Fibroblast of peridontal ligament (primary cell): Measurements from ENCODE around the gene SH3TC1.

Source experiments
- DNase-seq: peaks from one replicate; pipeline ENCODE4 v3.0.0-alpha.2; 2010; ENCODE audit errors: extremely low read depth

The SH3TC1 gene

DNA sequence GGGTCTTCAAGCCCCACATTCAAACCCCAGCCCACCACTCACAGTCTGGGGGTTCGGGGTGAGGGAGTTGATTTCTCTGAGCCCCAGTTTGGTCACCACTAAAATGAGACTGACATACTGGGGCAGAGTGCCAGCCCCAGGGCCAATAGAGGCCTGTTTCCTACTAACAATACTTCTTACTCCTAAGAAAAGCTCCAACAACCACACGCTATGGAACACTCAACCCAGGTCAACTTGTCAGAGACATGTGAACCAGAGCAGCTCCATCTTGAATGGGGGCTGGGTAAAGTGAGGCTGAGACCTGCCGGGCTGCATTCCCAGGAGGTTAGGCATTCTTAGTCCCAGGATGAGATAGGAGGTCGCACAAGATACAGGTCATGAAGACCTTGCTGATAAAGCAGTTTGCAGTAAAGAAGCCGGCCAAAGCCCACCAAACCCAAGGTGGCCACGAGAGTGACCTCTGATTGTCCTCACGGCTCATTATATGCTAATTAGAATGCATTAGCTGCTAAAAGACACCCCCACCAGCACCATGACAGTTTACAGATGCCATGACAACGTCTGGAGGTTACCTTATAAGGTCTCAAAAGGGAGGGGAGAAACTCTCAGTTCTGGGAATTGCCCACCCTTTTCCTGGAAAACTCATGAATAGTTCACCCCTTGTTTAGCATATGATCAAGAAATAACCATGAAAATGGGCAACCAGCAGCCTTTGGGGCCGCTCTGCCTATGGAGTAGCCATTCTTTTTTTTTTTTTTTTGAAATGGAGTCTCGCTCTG lies 43.9 kb downstream of the SH3TC1 start:
- DNase-seq, result no peak

DNA sequence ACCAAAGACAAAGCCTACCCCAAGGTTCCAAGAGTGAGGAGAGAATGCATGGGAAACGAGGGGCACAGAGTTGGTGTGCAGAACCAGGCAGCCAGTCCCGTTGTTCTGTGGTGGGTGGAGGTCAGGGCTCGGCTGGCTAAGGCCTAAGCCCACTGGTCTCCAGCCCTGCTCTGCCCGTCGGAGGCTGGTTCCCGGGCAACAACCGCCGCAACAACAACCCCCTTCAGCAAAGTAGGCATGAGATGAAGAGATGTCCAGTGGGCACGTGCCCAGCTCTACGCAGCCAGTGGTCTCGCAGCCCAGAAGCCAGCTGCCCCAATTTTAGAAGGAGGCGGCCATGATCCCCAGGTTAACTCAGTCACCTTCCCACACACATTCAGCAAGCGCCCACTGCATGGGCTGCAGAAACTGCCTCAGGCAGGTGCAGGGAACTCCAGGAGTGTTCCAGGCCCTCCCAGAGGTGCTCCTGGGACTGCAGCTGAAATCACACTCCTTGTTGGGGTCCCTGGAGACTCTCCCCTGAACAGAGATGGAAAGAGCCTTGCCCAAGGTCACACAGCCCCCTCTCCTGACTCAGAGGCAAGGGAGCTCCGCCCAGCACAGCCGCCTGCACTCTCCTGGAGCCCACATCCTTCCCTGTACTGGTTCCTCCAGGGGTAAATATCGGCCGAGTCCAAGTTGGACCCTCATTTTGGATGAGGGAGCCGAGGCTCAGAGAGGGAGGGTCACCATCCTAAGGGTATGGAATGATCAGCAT lies 45.1 kb downstream of the SH3TC1 start:
- no peak for DNase-seq

DNA sequence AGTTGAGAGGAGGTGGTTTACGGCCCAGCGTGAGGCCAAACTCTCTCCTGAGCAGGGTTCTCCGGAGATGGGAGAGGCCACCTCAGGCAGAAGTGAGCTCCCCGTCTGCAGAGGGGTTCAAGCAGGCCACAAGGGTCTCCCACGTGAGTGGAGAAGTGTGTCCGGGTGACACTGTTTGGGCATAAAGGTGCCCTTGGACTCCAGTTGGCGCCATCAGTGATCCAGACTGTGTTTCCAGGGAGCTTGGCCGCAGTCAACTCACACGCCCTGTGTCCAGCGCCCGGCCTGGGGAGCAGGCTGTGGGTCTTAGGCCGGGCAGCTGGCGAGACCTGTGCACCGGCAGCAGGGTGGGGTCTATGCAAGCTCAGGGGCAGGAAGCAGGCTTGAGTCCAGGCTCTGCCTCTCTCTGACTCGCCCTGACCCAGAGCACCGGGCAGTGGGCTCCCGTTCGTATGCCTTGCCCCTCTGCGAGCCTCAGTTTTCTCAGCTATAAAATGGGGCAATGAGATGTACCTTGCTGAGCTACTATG lies 45.9 kb downstream of the SH3TC1 start:
- DNase-seq, result no peak

DNA sequence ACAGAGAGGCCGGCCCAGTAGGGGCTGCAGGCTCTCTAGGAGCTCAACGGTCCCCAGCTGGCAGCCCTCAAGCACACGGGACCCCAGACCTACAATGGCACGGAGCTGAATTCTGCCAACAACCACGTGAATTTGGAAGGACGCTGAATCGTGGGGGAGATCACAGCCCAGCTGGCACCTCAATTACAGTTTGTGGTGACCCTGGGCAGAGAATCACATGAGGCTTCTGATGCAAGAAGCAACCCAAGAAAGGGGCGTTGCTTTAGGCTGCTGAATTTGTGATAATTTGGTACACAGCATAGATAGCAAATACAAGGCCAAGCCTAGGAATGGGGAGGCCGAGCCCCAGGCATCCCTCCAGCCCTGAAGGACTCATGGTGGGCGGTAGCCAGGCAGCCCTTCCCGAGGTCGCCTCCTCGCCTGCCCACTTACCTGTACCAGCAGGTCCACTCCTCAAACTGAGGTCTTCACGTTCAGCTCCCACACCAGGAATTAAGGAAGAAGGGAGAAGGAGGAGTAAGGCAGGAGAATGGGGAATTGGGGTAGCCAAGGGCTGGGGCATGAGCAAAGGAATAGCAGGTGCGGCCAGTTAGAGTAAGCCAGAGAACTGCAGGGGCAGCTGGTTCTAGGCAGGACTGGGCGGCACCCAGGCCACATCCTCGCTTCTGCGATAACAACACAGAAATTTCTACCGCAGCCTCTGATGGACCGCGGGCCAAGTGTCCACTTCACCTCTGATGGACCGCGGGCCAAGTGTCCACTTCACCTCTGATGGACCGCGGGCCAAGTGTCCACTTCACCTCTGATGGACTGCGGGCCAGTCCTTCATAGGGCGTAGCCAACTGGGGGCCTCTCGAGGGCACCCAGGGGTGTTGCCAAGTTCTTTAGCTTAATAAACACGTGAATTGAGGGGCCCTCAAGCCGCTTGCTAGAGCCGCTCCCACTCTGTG lies 47.1 kb downstream of the SH3TC1 start:
- DNase-seq, result no peak

DNA sequence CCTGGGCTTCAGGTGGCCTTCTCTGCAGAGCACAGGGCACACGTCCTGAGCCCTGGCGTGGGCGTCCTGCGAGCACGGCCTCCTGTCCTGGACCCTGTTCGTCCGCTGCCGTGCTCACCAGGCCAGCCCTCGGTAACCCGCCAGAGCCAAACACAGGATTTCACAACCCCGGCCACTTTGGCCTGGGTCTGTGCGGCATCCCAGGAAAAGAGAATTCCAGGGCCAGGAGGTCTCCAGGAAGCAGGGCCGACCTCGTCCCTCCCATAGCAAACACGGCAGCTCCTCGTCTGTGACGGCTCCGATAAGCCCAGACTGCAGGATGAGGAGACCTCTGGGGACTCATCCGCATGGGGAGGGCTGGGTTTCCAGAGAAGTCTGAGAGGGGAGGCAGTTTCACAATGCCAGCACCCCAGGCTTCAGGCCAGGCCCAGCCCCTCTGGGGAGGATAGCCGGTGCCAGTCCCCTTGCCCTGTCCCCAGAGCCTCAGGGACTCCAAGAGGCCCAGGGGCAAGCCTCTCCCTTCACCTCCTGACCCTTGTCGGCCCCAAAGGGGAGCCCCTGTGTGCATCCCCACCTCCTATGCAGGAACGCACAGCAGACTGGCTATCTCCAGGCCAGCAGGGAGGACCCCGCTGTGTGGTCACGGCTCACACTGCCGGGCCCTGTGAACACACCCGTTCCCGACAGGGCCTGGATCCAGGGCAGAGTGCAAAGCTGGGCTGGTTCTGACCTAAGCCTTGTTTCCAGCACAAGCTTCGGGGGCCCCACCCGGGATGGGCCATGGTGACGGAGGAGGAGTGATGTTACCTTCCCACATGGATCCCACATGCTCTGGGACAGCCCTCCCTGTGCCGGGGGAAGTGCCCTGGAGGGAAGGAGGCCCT lies 48.2 kb downstream of the SH3TC1 start:
- no peak for DNase-seq

DNA sequence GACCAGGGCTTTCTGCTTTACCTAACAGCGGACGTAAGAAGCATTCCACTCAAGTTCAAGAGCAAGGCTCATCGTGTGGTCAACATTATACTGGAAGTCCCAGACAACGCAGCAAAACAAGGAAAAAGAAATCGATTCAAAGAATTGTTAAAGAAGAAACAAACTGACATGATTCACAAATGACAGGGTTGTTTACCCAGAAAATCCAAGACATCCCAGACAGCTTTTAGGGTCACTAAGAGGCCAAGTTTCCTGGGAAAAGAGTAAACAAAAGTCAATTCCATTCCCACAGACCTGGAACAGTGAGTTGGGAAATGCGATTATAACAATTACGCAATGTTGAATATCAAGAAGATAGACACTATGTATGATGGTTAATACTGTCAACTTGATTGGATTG lies 49.0 kb downstream of the SH3TC1 start:
- DNase-seq, result peak; percentile 46

DNA sequence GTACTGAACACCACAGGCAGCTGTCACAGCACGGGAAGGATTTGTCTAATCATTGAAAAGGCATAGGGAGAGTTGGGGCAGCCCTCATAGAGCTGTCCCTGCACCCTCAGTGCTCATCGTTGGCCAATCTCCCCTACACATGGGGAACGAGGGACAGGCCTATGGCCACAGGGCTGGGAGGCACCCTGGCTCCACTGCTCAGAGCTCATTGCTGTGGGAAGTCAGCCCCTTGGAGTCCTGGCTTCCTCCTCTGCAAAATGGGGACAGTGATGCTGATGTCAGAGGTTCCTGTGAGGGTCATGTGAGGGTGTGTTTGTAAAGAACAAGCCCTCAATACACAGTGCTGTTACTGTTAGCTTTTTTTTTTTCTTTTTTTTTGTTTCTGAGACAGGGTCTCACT lies 51.1 kb downstream of the SH3TC1 start:
- DNase-seq, result no peak

DNA sequence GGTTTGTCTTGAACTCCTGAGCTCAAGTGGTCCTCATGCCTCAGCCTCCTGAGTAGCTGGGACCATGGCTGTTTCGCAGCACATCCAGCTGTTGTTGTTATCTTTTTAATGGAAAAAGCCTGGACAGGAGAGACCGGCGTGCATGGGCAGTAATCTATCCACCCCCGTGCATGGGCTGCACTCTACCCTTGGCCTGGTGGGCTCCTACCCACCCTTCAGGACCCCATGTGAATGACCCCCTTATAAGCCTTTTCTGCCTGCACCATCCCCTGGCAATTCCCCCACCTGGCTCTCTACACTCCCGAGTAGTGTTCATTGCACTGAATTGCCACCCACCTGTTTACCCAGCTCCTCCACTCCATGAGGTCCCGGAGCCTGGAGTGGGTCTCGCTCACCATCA lies 51.5 kb downstream of the SH3TC1 start:
- no peak for DNase-seq

DNA sequence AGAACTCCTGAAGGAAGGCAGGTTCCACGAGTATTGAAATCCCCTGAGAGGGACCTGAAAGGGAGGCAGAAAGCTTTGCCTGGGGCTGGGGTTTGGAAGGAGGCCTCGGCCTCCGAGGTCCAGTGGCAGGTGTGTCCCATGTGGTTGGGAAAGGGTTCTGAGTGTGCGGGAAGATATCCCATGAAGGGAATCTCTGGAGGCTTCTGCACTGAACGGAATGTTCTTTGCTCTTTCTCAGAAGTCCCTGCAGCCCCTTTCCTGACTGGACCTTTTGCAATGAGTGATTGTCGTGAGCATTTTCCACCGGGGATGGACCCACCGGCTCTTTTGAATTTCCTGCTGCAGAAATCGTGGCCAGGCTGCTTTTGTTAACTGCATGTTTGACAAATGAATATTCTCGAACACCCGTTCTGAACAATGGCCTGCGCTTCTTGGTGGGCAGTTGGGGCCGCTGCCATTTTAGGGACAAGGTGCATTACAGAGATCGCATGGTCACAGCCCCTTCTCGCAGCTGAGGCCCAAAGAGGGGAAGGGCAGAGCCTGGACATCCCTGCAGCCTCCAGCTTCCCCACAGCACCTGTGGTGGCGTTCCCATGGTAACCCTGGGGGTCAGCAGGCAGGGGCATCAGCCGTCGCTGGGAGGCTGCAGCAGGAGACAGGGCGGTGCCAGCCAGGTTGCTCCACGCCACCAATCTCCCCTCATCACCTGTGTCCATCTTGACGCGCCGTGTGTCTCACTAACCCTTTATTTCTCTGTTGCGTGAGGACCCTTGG lies 52.2 kb downstream of the SH3TC1 start:
- DNase-seq, result no peak

DNA sequence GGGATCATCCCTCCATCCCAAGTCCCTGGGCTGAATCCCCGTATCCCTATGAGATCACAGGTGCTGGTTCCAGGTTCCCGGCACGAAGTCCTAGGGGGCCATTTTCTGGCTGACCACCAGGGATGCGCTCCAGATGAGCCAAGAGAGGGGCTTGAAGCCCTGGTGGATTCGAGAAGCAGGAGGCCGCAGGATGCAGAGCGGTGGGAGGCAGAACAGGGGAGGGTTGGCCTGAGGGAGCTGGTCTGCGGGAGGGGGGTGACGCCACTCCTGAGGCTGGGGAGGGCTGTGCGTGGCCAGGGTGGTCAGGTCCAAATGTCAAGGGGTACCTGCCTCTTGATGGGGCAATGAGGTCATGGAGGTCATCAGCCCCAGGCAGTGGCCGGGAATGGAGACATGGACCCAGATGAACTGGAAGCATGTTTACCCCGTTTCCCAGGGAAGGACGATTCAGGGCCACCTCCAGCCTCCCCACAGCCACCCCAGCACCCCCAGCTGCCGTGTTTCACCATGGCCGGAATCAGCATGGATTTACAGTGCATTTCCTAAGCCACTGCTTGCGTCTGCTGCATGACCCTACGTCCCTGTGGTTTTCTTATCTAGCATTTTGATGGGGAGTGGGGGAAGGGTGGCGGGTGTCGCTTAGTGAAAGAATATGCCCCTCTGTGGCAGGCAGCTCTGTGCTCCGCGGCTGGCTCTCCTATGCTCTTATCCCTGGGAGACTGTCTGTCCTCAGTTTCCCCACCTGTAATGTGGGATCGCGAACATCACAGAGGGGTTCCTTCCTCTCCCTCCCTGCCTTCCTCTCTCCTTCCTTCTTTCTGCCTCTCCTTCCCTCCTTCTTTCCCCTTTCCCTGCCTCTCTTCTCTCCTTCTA lies 53.4 kb downstream of the SH3TC1 start:
- no peak for DNase-seq

DNA sequence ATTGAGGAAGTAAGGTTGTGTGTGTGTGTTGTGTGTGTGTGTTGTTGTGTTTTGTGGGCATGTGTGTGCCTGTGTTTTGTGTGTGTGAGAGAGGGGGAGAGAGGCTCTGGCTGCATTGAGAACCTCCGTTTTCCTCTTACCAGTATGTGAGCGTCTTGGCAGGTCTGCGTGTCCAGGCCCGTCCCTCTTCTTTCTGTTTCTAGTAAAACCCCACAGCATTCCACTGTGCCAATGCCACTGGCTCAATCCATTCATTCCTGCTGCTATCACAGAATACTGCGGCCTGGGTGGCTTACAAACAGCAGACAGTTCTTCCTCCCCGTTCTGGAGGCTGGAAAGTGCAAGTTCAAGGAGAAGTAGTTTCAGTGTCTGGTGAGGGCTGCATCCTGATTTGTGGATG lies 55.0 kb downstream of the SH3TC1 start:
- no peak for DNase-seq

DNA sequence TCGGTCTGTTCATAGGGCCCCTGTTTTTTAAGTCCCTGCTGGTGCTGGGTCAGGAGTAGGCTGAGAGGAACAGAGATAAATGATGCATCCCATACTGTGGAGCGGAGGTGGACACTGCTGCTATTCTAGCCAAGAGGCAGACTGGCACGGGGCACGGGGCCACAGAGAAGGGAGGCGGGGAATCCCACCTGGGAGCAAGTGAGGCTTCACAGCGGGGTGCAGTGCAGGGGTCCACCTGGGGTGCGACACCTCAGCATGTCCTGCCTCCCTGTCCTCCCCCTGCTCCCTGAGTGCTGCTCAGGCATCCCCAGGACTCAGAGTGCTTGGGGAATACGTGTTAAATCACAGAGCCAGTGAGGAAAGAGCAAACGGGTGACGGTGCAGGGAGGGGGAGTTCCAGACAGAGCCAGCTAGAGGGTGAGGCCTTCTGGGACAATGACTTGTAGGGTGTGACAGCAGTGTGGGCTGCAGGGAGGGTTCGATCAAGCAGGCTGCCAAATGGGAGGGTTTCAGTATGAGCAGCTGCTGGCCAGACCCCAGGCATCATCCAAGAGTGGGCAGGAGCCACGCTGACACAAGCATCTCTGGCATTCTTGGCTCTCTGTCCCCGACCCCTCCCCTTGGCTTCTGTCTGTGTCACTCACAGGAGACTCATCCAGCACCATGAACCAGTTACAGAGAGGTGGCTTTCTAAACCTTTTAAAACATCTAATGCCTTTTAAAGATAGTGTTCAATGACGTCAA lies 56.8 kb downstream of the SH3TC1 start:
- no peak for DNase-seq

DNA sequence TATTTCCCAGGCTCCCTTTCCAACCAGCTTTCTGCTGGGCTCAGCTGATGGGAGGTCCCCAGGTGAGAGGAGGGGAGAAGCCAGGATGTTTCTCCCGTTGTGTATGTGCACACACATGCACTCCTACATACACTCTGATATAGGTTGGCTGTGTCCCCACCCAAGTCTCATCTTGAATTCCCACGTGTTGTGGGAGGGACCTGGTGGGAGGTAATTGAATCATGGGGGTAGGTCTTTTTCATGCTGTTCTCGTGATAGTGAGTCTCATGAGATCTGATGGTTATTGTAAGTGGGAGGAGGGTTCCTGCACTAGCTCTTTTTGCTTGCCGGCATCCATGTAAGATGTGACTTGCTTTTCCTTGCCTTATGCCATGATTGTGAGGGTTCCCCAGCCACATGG lies 58.8 kb downstream of the SH3TC1 start:
- no peak for DNase-seq

DNA sequence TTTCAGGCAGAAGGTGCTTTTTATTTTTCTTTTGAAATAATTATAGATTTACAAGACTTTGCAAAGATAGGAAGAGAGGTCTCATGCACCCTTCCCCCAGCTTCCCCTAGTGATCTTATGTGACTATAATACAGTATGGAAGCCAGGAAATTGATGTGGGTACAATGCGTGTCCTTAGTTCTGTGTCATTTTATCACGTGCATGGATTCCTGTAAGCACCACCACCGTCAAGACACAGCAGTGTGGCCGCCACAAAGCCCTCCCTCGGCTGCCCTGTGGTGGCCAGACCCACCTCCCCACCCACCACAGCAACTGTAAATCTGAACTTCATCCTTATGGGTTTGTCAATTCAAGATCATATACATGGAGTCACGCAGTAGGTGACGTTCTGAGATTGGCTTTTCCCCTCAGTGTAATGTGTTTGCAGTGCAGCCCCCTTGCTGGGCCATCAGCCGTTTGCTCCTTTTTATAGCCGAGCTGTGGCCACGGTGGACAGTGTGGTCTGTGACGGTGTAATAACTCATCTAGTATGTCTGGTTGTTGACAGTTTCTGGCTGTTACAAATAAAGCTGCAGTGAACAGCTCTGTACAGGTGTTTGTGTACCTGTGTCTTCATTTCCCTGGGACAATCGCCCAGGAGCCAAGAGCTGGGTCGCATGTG lies 59.6 kb downstream of the SH3TC1 start:
- DNase-seq, result no peak

DNA sequence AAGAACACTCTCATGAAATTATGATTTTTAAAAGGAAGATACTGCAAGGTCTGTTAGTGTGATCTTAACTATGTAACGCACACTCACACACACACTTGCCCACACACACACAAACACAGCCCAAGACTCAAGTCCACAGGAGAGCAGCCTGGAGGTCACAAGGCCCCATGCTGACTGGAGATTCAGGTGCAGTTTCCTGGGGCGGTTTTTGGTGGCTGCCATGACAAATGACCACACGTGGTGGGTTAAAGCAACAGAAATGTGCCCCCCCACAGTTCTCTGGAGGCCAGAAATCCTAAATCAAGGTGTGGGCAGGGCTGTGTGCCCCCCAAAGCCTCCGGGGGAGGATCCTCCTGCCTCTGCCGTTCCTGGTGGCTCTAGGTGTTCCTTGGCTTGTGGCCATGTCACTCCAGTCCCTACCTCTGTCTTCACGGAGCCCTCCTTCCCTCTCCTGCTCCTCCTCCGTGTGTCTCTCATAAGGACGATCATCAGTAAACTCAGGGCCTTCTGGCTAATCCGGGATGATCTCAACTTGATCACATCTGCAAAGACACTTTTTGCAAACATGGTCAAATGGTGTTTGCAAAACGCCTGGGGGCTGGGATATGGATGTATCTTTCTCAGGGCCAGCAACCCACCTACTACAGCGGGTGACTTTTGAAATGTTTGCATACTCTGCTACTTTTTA lies 60.8 kb downstream of the SH3TC1 start:
- no peak for DNase-seq

DNA sequence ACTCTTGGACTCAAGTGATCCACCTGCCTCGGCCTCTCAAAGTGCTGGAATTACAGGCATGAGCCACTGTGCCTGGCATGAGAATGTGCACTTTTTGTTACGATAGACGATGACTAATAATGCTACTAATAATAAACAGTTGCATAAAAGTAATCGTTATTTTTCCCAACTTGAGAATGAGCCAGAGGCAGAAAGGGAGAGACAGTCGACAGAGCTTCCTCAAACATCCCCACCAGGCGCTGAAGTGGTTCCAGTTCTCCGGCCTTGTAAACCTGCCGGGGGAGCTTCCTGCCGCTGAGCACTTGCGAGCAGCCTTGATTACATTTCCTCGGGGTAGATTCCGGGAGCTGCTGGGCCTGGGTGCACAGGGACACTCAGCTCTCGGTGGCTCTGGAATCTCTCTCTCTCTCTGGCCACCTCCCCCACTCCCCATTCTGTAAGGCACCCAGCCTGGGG lies 61.6 kb downstream of the SH3TC1 start:
- peak; percentile 56 for DNase-seq

DNA sequence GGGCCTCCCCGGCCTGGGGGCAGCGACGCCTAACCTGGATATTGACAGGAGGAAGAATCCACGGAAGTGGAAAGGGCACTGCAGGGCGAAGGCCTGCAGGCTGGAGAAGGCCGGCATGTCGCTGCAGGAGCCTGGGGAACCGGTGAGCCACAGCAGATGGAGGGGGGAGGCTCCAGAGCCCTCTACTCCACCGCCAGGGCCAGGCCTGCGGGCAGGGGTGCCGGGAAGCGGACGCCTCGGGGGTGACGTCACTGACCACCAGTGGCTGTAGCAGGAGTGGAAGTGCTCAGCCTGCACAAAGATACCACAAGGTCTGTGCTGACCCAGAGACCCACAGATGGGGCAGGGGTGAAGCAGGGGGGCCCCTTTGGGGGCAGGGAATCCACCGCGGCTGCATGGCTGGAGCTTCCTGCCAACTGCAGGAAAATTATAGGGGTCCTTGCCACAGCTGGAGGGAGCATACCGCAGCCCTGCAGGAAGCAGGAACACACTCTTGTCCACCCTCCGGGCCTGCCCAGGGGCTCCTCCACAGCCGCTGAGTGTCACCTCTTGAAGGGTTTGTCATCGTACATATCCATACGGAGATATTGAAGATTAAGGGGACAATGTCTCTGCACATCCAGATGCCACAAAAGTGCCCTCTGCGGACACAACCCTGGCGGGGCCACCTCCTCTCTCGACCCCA lies 62.9 kb downstream of the SH3TC1 start:
- peak; percentile 56 for DNase-seq
